GM23338 (cell line): ENCODE results near the gene TMEM151B. TPM values are rescaled to one million over a fixed set of nuclear protein-coding genes. Genes with fewer than 3 reads are reported as not detected.

Source experiments
- ATAC-seq: fragments of 200-7000 bp; cut with Tn5 transposase; 3 replicates; pipeline ENCODE4 v1.9.1; 2020
- DNase-seq: peaks from one replicate; pipeline ENCODE4 v3.0.0-alpha.2; 2015; ENCODE audit warnings: low spot score
- H2AFZ ChIP-seq: fragments of 200-600 bp; sonication (generic); 2 replicates; pipeline ENCODE4 v1.8.0; 2016; ENCODE audit warnings: antibody characterized with exemption, mild to moderate bottlenecking, moderate library complexity
- H3F3A ChIP-seq: fragments of 200-600 bp; sonication (generic); replicated peaks from 2 replicates; pipeline ENCODE4 v1.8.0; 2017; ENCODE audit warnings: antibody characterized with exemption, mixed run types, low read depth
- H3K27ac ChIP-seq: fragments of 200-600 bp; sonication (generic); 2 replicates; pipeline ENCODE4 v1.6.1; 2016; ENCODE audit warnings: low read depth
- H3K27me3 ChIP-seq: fragments of 200-600 bp; sonication (generic); 2 replicates; pipeline ENCODE4 v1.8.0; 2016; ENCODE audit warnings: mild to moderate bottlenecking, mixed run types, moderate library complexity; ENCODE audit not compliant: insufficient read depth
- H3K36me3 ChIP-seq: fragments of 200-600 bp; sonication (generic); 2 replicates; pipeline ENCODE4 v1.8.0; 2016; ENCODE audit warnings: mild to moderate bottlenecking; ENCODE audit not compliant: insufficient read depth
- H3K4me1 ChIP-seq: fragments of 200-600 bp; sonication (generic); 2 replicates; pipeline ENCODE4 v1.8.0; 2016; ENCODE audit warnings: mild to moderate bottlenecking, moderate library complexity; ENCODE audit not compliant: insufficient read depth
- H3K4me2 ChIP-seq: fragments of 200-600 bp; sonication (generic); 2 replicates; pipeline ENCODE4 v1.7.1; 2017; ENCODE audit warnings: mixed run types
- H3K4me3 ChIP-seq: fragments of 200-600 bp; sonication (generic); 2 replicates; pipeline ENCODE4 v1.6.1; 2016; ENCODE audit warnings: mixed run types
- H3K79me2 ChIP-seq: fragments of 200-600 bp; sonication (generic); replicated peaks from 2 replicates; pipeline ENCODE4 v1.8.0; 2017; ENCODE audit warnings: mild to moderate bottlenecking; ENCODE audit not compliant: insufficient read depth
- H3K9me2 ChIP-seq: fragments of 200-600 bp; sonication (generic); 2 replicates; pipeline ENCODE4 v1.8.0; 2017; ENCODE audit not compliant: insufficient read depth
- H4K20me1 ChIP-seq: fragments of 200-600 bp; sonication (generic); replicated peaks from 2 replicates; pipeline ENCODE4 v1.8.0; 2017; ENCODE audit warnings: mild to moderate bottlenecking; ENCODE audit not compliant: insufficient read depth
- H3K27ac Mint-ChIP-seq: 2 replicates; pipeline ENCODE4 v1.8.0; 2020; ENCODE audit warnings: inconsistent platforms, mild to moderate bottlenecking, moderate library complexity, mixed read lengths
- H3K27me3 Mint-ChIP-seq: 3 replicates; pipeline ENCODE4 v1.8.0; 2022; ENCODE audit warnings: low read depth, mild to moderate bottlenecking, moderate library complexity, mixed read lengths, inconsistent platforms; ENCODE audit not compliant: insufficient read depth, poor library complexity
- H3K36me3 Mint-ChIP-seq: 3 replicates; pipeline ENCODE4 v1.8.0; 2021; ENCODE audit warnings: low read depth, mild to moderate bottlenecking, inconsistent platforms, moderate library complexity, mixed read lengths
- H3K4me1 Mint-ChIP-seq: 3 replicates; pipeline ENCODE4 v1.8.0; 2020; ENCODE audit warnings: mild to moderate bottlenecking, inconsistent platforms, mixed read lengths
- H3K4me3 Mint-ChIP-seq: 3 replicates; pipeline ENCODE4 v1.8.0; 2021; ENCODE audit warnings: moderate library complexity, mild to moderate bottlenecking, inconsistent platforms, mixed read lengths
- H3K9me3 Mint-ChIP-seq: 3 replicates; pipeline ENCODE4 v1.8.0; 2020; ENCODE audit warnings: moderate library complexity, mild to moderate bottlenecking, inconsistent platforms, mixed read lengths
- EZH2phosphoT487 ChIP-seq: fragments of 200-600 bp; sonication (generic); IDR thresholded peaks from one replicate; pipeline ENCODE4 v1.8.1; 2018; ENCODE audit warnings: antibody characterized with exemption; ENCODE audit not compliant: unreplicated experiment
- JUNB ChIP-seq: IDR thresholded peaks from one replicate; pipeline ENCODE4 v1.6.1; 2016; ENCODE audit warnings: antibody characterized with exemption; ENCODE audit not compliant: unreplicated experiment
- NANOG ChIP-seq: IDR thresholded peaks from 2 replicates; pipeline ENCODE4 v1.6.1; 2016; ENCODE audit warnings: antibody characterized with exemption, borderline replicate concordance
- STAT1 ChIP-seq: IDR thresholded peaks from one replicate; pipeline ENCODE4 v1.6.1; 2016; ENCODE audit warnings: antibody characterized with exemption; ENCODE audit not compliant: unreplicated experiment
- ZNF114 ChIP-seq: fragments of 250-450 bp; sonication (Bioruptor Pico); IDR thresholded peaks from 2 replicates; pipeline ENCODE4 v1.5.0; 2020; ENCODE audit warnings: mild to moderate bottlenecking, moderate library complexity
- polyA plus RNA-seq: library from polyadenylated mRNA; unstranded; fragments of >200 nt; fragmentation: Nextera tagmentation; extraction: Ambion mirVana; gene quantifications from 2 replicates; pipeline ENCODE4 v1.2.1, GENCODE V29; 2016
- total RNA-seq: library from RNA; depleted of rRNA; stranded (reverse); fragments of >200 nt; shearing (Covaris generic); gene quantifications from 2 replicates; pipeline ENCODE4 v1.2.3, GENCODE V29; 2014
- TF ChIP-seq, protein P1 (sequence below): IDR thresholded peaks from 2 replicates; pipeline ENCODE4 v1.6.1; 2016; ENCODE audit warnings: antibody characterized with exemption
- TF ChIP-seq, protein P2 (sequence below), 2 experiments: fragments of 200-600 bp in 1 of 2; sonication (generic) in 1 of 2; conservative IDR thresholded peaks; 2 replicates each; pipeline versions ENCODE4 v1.5.1 to v1.6.1; 2016 to 2017; ENCODE audit warnings: antibody characterized with exemption in 2 of 2, low read depth in 2 of 2, mild to moderate bottlenecking in 2 of 2, moderate library complexity in 1 of 2
- TF ChIP-seq, protein P3 (sequence below): IDR thresholded peaks from one replicate; pipeline ENCODE4 v1.6.1; 2018; ENCODE audit warnings: antibody characterized with exemption; ENCODE audit not compliant: unreplicated experiment

The TMEM151B gene
- total and polyA plus RNA-seq, 2 experiments from 2014 or later = 0.91 to 14.6 TPM

DNA sequence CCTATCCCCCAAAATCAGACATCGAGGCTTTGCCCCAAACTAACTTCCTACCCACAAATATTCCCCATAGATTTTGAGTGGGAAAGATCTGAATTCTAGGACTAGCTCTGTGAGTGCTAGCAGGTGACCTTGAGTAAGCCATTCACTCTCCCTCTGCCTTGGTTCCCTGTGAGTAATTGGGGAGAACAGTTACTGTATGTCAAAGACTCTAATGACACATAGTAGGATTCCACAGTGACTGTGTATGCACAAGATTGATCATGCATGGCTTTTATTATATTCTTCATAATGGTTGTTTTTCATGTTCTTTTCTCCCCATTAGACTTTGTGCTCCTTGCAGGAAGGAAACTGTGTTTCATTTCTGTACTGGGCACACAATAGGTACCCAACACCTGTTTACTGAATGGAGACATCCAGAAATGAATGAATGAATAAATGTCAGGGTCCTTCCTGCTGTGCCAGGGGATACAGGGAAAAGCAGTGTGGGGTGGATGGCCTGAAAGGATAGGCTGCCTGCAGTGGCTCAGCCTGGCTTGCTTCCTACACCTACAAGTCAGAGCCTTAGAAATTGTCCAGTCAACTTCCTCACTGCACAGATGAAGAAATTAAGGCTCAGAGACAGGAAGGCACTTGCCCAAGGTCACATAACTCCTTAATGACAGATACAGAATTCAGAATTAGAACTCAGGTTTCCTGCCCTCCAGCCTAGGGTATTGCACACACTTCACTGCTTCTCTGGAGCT is 901 bp upstream of the TMEM151B start (continued):
- TF ChIP-seq, protein P1, sequence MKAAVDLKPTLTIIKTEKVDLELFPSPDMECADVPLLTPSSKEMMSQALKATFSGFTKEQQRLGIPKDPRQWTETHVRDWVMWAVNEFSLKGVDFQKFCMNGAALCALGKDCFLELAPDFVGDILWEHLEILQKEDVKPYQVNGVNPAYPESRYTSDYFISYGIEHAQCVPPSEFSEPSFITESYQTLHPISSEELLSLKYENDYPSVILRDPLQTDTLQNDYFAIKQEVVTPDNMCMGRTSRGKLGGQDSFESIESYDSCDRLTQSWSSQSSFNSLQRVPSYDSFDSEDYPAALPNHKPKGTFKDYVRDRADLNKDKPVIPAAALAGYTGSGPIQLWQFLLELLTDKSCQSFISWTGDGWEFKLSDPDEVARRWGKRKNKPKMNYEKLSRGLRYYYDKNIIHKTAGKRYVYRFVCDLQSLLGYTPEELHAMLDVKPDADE = no peak
- no peak for TF ChIP-seq NANOG
- TF ChIP-seq ZNF114 (CRISPR knock-in tag) = no peak
- no peak for TF ChIP-seq JUNB
- TF ChIP-seq, protein P2, sequence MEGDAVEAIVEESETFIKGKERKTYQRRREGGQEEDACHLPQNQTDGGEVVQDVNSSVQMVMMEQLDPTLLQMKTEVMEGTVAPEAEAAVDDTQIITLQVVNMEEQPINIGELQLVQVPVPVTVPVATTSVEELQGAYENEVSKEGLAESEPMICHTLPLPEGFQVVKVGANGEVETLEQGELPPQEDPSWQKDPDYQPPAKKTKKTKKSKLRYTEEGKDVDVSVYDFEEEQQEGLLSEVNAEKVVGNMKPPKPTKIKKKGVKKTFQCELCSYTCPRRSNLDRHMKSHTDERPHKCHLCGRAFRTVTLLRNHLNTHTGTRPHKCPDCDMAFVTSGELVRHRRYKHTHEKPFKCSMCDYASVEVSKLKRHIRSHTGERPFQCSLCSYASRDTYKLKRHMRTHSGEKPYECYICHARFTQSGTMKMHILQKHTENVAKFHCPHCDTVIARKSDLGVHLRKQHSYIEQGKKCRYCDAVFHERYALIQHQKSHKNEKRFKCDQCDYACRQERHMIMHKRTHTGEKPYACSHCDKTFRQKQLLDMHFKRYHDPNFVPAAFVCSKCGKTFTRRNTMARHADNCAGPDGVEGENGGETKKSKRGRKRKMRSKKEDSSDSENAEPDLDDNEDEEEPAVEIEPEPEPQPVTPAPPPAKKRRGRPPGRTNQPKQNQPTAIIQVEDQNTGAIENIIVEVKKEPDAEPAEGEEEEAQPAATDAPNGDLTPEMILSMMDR (conservative IDR thresholded peaks at IDR 0.05; ENCODE audit: low read depth in 2 of 2) = no peak
- TF ChIP-seq, protein P3, sequence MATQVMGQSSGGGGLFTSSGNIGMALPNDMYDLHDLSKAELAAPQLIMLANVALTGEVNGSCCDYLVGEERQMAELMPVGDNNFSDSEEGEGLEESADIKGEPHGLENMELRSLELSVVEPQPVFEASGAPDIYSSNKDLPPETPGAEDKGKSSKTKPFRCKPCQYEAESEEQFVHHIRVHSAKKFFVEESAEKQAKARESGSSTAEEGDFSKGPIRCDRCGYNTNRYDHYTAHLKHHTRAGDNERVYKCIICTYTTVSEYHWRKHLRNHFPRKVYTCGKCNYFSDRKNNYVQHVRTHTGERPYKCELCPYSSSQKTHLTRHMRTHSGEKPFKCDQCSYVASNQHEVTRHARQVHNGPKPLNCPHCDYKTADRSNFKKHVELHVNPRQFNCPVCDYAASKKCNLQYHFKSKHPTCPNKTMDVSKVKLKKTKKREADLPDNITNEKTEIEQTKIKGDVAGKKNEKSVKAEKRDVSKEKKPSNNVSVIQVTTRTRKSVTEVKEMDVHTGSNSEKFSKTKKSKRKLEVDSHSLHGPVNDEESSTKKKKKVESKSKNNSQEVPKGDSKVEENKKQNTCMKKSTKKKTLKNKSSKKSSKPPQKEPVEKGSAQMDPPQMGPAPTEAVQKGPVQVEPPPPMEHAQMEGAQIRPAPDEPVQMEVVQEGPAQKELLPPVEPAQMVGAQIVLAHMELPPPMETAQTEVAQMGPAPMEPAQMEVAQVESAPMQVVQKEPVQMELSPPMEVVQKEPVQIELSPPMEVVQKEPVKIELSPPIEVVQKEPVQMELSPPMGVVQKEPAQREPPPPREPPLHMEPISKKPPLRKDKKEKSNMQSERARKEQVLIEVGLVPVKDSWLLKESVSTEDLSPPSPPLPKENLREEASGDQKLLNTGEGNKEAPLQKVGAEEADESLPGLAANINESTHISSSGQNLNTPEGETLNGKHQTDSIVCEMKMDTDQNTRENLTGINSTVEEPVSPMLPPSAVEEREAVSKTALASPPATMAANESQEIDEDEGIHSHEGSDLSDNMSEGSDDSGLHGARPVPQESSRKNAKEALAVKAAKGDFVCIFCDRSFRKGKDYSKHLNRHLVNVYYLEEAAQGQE = no peak
- TF ChIP-seq EZH2phosphoT487 = no peak
- no peak for TF ChIP-seq STAT1

DNA sequence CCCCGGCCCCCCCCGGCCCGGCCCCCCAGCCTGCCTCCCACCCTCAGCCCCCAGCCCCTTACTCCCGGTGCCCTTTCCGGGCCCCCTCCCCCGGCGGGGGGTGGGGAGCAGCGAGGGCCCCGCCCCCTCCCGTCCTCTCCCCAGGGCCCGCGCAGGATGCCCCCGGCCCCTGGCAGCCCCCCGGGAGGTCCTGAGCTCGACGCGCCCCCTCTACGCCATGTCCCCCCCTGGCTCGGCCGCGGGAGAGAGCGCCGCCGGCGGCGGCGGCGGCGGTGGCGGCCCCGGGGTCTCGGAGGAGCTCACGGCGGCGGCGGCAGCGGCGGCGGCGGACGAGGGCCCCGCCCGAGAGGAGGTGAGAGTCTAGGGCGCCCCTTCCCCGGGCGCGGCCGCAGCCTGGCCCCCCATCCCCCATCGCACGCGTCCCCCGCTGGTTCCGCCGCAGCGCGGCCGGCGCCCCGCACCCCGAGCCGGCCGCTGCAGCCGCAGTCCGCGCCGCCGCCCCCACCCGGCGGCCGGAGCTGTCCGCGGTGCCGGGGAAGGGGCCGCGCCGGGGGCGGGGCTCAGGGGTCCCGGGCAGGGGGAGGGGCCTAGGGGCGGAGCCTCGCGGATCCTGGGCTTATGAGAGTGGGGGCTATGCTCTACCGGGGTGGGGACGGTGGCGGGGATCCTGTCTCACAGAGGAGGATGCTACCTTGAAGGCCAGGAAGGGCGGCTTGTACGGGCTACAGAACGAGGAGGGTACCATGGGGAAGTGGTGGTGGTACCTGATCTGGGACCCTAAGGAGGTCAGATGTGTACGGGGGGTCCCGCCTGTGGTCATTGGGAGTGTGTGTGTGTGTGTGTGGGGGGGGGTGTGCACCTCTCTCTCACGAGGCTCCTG is 516 bp downstream of the TMEM151B start:
- H3K27me3 Mint-ChIP-seq = peaks cover 38% of the 10 kb centered on the region
- Histone ChIP-seq H3K27me3 (peaks cover 28% of the 10 kb centered on the region), H3K36me3 (no peaks in the 10 kb centered on the region), H3K9me2 (no peaks in the 10 kb centered on the region), H3K4me2 (peak overlapping the region; percentile 78), H2AFZ (0 out of 2 replicates have a peak overlapping the region, but pooled peaks have one; percentile 18), H3F3A (0 out of 2 replicates have a peak, but pooled peaks cover 22% of the 10 kb centered on the region), H3K4me3 (peak overlapping the region; percentile 65), H3K4me1 (peaks cover 14% of the 10 kb centered on the region), H4K20me1 (no peaks in the 10 kb centered on the region), H3K79me2 (no peaks in the 10 kb centered on the region), H3K27ac (no peak overlapping the region)
- H3K36me3 Mint-ChIP-seq = peaks cover 6% of the 10 kb centered on the region; the same call in 2 of the 3 replicates
- H3K27ac Mint-ChIP-seq = no peak overlapping the region
- no peaks in the 10 kb centered on the region for H3K9me3 Mint-ChIP-seq
- peaks cover 41% of the 10 kb centered on the region for H3K4me1 Mint-ChIP-seq
- peak; percentile 85 for DNase-seq
- peak overlapping the region; percentile 83 for H3K4me3 Mint-ChIP-seq
- ATAC-seq = peak; percentile 35
- no peak for TF ChIP-seq NANOG
- TF ChIP-seq, protein P3 = peak; percentile 71
